HG03342 (cell line): ENCODE results near the gene PFKFB2.
"Not testable (repeated sequence)": the region's sequence is repeated elsewhere in the genome, so short reads cannot be mapped to it uniquely, and the experiment has no call there.

Experiments used
- ATAC-seq: cut with Tn5 transposase; IDR thresholded peaks from one replicate; pipeline ENCODE4 v1.9.1; 2021; ENCODE audit warnings: mild to moderate bottlenecking, moderate library complexity; ENCODE audit not compliant: unreplicated experiment

The PFKFB2 gene

GRCh38 chr1:207036865-207037264 lies 16.2 kb upstream of the PFKFB2 start:
- ATAC-seq, result no peak

- no peak for ATAC-seq
These were observed 13.5 kb upstream of the PFKFB2 start for GRCh38 chr1:207039380-207040180.

DNA sequence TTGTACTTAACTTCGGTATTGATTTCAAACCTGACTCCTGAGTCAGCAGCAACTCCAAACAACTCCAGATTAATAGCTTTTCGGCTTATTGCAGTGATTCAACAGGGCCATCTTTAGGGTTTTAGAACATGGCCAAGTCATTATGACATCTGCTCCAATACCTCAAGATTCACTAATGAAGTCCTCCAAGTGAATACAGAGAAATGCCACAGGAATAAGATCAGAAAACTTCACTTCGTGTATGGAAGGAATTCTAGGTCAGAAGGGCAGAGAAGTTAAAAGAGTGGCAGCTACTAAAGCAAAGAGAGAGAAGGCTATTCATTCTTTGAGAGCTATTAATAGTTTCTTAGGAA lies 12.9 kb upstream of the PFKFB2 start:
- no peak for ATAC-seq

- not testable (repeated sequence) for ATAC-seq
These were observed 11.7 kb upstream of the PFKFB2 start for GRCh38 chr1:207041397-207041796.

DNA sequence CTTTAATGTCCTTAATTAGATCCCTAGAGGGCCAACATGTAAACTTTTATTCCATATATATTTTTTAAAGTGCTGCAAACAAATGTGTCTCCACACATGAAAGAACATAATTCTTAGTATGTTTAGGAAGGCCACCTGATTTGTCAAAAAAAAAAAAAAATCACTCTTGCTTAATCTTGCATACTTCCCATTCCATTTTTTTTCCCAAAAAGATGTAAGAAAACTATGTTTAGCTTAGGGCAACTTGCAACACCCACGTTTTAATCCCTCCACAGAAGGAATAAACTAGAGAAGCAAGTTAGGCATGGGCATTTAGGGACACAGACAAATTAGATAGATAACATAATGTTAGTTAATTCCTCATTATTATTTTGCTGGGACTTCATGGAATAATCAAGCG lies 7.6 kb upstream of the PFKFB2 start:
- ATAC-seq, result no peak

DNA sequence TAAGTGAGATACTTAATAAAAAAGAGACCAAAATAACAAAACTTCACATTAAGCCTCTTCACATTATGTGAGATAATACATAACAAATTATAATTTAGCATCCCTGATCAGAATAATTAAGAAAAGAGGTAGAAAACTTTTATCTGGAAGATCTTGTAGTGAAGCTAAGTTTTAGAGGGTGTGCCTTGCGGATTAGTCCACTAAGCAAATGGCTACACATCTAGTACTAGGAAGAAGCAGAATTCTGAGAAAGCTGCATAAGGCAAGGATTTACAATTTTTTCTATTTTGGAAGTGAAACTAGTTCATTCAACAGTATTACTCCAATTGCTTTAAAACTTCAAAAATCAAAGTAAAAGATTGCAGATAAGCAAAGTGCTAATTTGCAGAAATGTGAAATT lies 5.6 kb upstream of the PFKFB2 start:
- ATAC-seq, result no peak

DNA sequence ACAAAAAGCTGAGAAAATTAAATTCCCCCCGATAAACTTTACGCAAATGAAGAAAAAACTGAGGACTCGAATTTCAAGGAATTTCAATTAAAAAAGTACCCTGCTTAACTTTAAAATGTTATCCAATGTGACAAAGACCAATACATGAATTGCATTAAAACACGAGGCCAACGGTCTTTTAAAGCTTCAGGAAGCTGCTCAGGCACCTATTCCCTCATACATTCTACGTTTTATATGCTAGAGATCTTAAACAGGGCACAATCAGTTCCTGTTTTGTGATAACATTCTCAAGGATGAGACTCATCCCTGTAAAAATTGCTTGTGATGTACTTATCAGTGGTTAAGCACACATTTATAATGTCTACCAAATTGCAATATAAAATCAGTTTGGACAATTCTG lies 5.0 kb upstream of the PFKFB2 start:
- no peak for ATAC-seq

GRCh38 chr1:207049054-207049453 lies 4.0 kb upstream of the PFKFB2 start:
- ATAC-seq, result no peak

DNA sequence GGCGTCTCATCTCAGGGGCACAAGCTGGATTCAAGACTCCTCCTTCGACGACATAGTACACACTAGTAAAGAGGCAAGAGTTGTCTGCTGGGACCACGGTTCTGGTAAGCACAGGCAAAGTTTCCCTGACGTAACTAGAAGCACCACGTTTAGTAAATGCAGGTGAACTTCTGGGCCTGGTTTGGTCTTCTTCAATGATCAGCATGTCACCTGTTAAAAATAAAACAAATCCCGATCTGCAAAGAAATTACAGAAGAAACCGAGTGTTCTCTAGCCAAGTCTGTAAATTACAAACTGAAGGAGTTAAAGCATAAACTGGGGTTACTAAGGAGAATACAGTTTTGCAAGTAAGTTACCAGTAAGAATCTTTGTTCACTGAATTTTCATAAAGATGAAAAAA lies 3.6 kb upstream of the PFKFB2 start:
- ATAC-seq, result no peak

- ATAC-seq, result no peak
These were observed 3.1 kb upstream of the PFKFB2 start for GRCh38 chr1:207049974-207050391.

DNA sequence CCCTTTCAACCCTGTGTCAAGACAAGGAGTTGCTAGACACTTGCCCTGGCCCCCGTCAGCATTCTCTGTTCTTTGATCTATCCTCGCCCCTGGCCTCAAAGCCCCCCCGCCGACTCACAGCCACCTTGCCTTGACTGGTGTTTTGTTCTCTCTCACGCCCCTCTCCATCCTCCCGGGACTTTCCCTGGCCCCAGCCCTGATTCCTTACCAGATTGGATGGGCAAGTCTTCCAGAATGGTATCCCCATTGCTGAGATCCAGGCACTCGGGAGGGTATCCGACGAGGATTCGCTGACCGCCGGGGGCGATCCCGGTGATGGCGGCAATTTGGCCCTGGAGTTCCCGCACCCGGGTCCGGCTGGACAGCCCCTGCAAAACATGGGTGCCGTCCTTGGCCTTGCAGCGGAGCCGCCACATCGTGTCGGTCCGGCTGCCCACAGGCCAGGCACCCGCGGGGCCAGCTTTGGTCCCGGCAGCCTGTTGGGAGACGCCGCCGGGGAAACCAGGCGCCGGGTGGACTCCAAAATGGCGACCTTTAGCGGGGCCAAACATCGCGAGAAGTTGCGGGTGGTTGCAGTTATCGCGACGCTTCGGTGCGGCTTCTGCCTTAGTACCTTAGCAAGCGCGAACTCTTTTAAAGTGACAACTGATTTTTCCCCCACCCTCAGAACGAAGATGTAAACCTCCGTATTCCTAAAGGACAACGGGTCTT lies 2.4 kb upstream of the PFKFB2 start:
- peak; percentile 51 for ATAC-seq

DNA sequence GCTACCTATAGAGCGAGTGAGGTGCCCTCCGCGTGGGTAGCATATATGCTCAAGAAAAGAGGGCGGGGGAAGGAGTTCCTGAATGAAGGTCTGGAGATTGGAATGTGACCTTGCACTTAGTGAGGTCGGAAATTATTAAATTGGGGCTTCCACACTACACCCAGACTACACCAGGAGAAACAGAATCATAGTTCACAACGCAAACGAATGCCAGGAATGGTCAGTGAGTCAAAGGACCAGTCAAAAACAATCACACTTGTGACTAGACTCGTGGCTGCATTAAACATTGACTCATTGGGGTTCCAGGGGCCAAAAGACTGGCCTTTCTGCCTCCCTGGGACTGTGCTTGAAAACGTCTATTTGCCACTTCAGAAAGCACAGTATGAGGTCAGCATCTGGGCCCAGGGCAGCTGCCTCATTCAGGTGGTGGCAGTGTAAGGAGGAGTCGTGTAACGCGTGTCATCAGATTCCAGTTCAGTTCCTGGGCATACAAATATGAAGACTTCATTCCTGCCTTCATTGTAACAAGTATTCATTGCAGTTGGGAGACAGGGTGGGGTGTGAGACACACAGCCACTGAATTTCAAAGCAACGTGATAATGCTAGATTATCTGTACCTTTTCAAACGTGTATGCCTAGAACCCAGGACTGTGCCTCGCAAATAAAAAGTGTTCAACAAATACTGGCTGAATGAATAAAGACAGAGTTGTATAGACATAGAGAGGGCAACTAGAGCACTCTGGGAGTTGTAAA lies 1.7 kb upstream of the PFKFB2 start, which contains the start of gene YOD1:
Gene YOD1 (minus strand): TSS at position 18 of the 753 bp plus-strand sequence. CDS start 178 bp downstream, outside the sequence.
- ATAC-seq, result no peak

DNA sequence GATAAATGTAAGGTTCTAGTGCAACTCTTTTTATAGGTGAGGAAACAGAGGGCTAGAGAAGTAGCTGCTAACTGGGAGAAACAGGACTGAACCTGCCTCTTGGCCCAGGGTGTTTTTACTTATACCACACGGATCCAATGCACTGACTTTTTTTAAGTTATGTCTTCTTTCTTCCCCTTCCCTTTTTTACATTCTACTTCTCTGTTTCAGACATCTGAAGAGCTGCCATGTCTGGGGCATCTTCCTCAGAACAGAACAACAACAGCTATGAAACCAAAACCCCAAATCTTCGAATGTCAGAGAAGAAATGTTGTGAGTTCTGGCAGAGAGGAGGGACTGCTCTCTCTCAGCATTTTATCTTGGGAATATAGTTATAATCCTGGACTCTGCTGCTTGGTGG lies 1.4 kb downstream of the PFKFB2 start:
- no peak for ATAC-seq

DNA sequence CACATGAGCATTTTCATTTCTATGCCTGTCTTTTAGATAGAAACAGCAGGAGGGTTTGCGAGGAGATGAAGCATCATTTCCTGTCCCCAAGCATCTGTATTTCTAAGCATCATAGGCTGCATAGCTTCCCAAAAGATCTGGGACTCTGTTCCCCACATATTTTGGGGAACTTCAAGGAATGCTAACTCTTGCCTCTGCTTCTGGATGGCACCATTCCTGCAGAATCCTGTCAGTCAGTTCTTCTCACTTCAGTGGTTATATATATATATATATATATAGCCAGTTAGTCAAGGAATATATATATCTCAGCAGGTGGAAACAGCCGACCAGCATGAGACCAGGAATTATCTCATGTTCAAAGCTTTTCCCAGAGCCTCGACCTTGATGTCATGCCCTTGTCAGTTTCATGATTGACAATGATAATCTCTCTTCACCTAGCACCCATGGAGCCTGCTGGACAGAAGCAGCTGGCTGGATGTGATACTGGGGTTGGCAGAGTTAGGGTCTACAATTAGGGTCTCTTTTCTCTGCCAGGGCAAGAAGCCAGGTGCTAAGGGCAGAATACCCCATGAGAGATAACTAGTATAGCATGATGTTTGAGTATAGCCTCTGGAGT lies 2.4 kb downstream of the PFKFB2 start:
- no peak for ATAC-seq

DNA sequence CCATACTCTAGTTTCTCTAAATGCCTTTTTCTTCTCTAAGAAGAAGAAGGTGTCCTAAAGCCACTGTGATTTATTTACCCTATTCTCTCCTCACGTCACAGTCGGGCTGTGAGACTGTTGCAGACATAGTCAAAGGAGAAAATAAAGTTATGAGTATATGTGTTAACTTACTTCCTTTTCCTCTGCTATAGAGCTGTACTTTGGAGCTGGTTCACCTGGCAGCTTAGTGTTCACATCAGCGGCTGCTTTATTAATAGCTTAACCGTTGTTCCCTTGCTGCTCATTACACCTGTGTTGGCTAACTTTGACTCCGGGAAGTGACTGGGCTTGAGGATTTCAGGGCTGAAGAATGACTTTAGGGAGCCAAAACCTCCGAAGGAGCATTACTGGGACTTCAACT lies 3.6 kb downstream of the PFKFB2 start:
- ATAC-seq, result no peak

DNA sequence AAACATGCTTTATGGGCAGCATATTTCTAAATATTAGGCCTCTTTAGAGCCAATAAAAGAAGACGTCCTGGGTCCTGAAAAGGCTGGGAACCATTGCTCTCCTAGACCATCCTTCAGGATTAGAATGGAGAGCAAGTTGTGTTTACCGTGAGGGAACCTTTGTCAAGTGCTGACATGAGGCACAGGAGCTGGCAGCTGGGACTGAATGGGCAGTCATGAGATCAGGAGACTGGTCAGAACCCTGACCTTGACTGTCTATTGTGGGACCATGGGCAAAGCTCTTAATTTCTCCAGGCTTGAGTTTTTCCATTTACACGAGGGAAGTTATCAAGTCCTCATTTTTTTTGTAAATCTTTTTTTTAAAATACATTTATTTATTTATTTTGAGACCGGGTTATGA lies 5.2 kb downstream of the PFKFB2 start:
- no peak for ATAC-seq

DNA sequence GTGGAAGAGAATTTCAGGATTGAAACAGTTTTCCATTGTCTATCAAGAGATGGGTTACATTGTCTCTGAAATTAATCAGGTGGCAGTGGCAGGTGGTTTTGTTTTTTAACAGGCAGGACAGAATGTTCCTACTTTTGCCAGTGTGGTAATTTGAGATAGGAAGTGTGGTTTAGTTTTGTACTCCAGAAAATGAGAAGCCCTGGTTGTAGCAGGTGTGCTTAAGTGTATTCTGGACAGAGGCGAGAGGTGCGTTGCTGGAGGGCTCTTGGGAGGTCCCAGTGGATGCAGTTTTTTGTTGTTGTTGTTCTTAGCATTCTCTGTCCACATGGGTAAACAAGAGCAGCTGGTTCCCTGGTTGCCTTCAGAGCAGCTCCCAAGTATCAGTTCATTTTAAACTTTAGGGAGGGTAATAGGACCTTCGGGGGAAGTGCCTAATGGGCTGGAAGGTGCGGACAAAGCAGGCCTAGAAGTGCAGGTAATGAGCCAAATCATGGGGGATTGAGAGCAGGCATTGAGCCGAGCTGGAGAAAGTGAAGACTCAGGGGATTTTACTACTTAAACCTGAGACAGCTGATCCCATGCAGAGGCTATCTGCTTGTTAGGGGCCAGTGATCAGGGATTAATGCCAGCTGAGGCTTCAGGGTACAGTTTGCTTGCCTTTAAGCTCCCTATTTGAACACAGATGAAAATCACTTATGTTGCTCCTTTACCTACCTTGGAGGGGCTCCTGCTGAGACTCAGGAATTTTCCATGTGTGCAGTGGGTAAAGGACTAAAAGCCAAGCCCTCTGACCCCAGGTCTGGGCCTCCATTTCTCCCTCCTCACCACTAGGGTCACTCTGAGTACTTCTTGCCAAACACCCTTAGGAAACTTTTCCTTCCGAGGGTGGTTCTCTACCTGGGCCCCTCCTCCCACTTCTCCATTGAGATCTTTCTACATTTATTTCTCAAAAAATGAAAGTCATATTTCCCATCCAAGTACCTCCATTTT lies 6.1 kb downstream of the PFKFB2 start:
- no peak for ATAC-seq

GRCh38 chr1:207059881-207060280 lies 6.8 kb downstream of the PFKFB2 start:
- no peak for ATAC-seq

GRCh38 chr1:207060596-207060995 lies 7.5 kb downstream of the PFKFB2 start:
- no peak for ATAC-seq

GRCh38 chr1:207062058-207062457 lies 9.0 kb downstream of the PFKFB2 start:
- ATAC-seq, result no peak
